Frontal cortex (tissue), 4 donors: Measurements from ENCODE around the gene GNAT3. TPM values are rescaled to one million over a fixed set of nuclear protein-coding genes. Genes with fewer than 3 reads are reported as not detected.

ENCODE experiments used
- DNase-seq, 2 donors: peaks; one replicate each; pipeline ENCODE4 v3.0.0; 2012; ENCODE audit warnings: low spot score in 2 of 2
- FAIRE-seq: peaks from 2 replicates; lab custom pipeline; 2012; peaks lifted over from hg19 to GRCh38; lab: Jason Lieb, UNC
- total RNA-seq: library from RNA; depleted of rRNA; stranded (reverse); fragments of >200 nt; gene quantifications from one replicate; pipeline ENCODE4 v1.2.3, GENCODE V29; 2014
- donor health status: control.
- donor health status: control.
- donor health status: control.

Gene GNAT3
- total RNA-seq, 1 donor from 2014 or later, result not detected

GRCh38 chr7:80468931-80469714 is 42.7 kb downstream of the GNAT3 start:
- DNase-seq (no peak), FAIRE-seq (no peak)

GRCh38 chr7:80467069-80467468 is 44.8 kb downstream of the GNAT3 start:
- no peak for DNase-seq
- no peak for FAIRE-seq

GRCh38 chr7:80466636-80467035 is 45.2 kb downstream of the GNAT3 start:
- FAIRE-seq (no peak), DNase-seq (no peak)

GRCh38 chr7:80464211-80464610 is 47.7 kb downstream of the GNAT3 start:
- no peak for DNase-seq
- FAIRE-seq, result no peak

GRCh38 chr7:80463272-80463920 is 48.5 kb downstream of the GNAT3 start:
- DNase-seq (no peak), FAIRE-seq (no peak)

- no peak for DNase-seq
- FAIRE-seq, result peak; percentile 83
Measured at GRCh38 chr7:80460857-80461256, 51.0 kb downstream of the GNAT3 start.

GRCh38 chr7:80459776-80460510 is 51.9 kb downstream of the GNAT3 start:
- DNase-seq (no peak), FAIRE-seq (no peak)

- FAIRE-seq (no peak), DNase-seq (no peak)
Measured at GRCh38 chr7:80458822-80459725, 52.8 kb downstream of the GNAT3 start.

GRCh38 chr7:80453699-80454340 is 58.0 kb downstream of the GNAT3 start:
- DNase-seq (peak in 1 of 2 donors; percentile 2), FAIRE-seq (peak; percentile 94)

GRCh38 chr7:80450621-80451308 is 61.1 kb downstream of the GNAT3 start:
- FAIRE-seq, result no peak
- no peak for DNase-seq

- DNase-seq (no peak), FAIRE-seq (no peak)
Measured at GRCh38 chr7:80449836-80450235, 62.0 kb downstream of the GNAT3 start.

GRCh38 chr7:80445351-80445750 is 66.5 kb downstream of the GNAT3 start:
- FAIRE-seq, result no peak
- DNase-seq, result no peak

GRCh38 chr7:80444811-80445210 is 67.1 kb downstream of the GNAT3 start:
- FAIRE-seq, result no peak
- DNase-seq, result no peak

- DNase-seq, result no peak
- FAIRE-seq, result no peak
Measured at GRCh38 chr7:80443325-80443724, 68.5 kb downstream of the GNAT3 start.

- DNase-seq, result no peak
- FAIRE-seq, result no peak
Measured at GRCh38 chr7:80440883-80441282, 71.0 kb downstream of the GNAT3 start.

GRCh38 chr7:80439894-80440821 is 71.7 kb downstream of the GNAT3 start:
- no peak for FAIRE-seq
- DNase-seq, result no peak

GRCh38 chr7:80435521-80435920 is 76.3 kb downstream of the GNAT3 start:
- FAIRE-seq, result no peak
- DNase-seq, result no peak

- FAIRE-seq (no peak), DNase-seq (no peak)
Measured at GRCh38 chr7:80434047-80434446, 77.8 kb downstream of the GNAT3 start.
